GM23248 (cell line): Measurements from ENCODE around the gene MATR3.

Experiments
- EZH2 ChIP-seq: fragments of 200-600 bp; sonication (generic); IDR thresholded peaks from 2 replicates; pipeline ENCODE4 v1.6.1; 2018; ENCODE audit warnings: antibody characterized with exemption, mild to moderate bottlenecking; ENCODE audit not compliant: insufficient read depth, poor library complexity, severe bottlenecking
- EZH2phosphoT487 ChIP-seq: fragments of 200-600 bp; sonication (generic); IDR thresholded peaks from 2 replicates; pipeline ENCODE4 v1.6.1; 2018; ENCODE audit warnings: antibody characterized with exemption, moderate library complexity, mild to moderate bottlenecking, low read depth; ENCODE audit not compliant: insufficient read depth

DNA sequence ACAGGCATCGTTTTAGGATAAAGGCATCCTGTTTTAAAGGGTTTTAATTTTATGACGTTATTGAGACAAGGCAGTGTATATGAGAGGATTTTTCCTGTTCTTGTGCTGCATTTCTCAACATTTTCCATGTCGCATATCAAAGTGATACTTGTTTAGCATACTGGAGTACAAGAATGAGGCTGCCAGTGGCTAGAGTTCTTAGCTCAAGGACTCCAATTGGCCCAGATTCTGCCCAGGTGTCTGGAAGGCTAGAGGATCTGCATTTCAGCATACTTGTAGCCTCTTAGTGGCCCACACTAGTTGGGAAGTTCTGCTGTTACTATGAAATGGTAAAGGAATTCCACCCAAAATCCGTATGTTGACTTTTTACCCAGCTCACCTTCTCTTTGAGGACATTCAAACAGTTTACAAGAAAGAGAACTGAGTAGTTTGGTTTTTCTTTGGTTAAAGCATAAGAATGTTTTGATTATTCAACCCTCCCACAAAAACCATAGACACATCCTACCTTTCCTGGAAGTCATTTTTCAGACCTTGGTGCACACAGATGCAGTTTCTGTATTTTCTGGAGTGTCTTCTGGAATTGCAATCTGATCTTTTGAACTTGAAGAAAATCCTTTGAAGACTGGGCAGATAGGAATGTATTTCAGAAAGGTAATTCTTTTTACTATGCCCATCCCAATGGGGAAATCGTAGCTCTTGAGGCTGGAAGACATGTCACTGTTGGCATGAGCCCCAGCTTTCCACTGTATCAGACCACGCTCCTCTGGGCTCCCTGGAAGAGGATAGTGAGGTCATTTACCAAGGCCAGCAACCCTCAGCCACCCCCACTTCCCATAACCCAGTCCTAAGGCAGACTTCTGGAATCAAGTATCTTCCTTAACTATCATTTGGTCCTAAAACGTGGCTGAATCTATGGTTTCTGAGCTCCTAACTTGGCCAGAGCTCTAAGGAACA is 78.2 kb downstream of the MATR3 start:
- TF ChIP-seq EZH2, result no peak
- TF ChIP-seq EZH2phosphoT487, result no peak
